Activated CD8-positive, alpha-beta memory T cell treated with anti-CD3 and anti-CD28 coated beads for 36 hours (primary cell): Measurements from ENCODE around the gene ELF2. TPM values are rescaled to one million over a fixed set of nuclear protein-coding genes. Genes with fewer than 3 reads are reported as not detected.
"Not testable (repeated sequence)": the region's sequence is repeated elsewhere in the genome, so short reads cannot be mapped to it uniquely, and the experiment has no call there.

ENCODE experiments used
- CTCF ChIA-PET: fragments of 350-600 bp; sonication (Branson Sonifier 250); formaldehyde crosslinking; loops from one replicate; lab custom pipeline; 2021; ENCODE audit warnings: antibody characterized with exemption; lab: Charles Lee
- POLR2A ChIA-PET: fragments of 350-600 bp; sonication (Branson Sonifier 250); formaldehyde crosslinking; loops from one replicate; lab custom pipeline; 2021; ENCODE audit warnings: antibody characterized with exemption; lab: Charles Lee
- total RNA-seq, 2 experiments: library from RNA; stranded (reverse); gene quantifications; one replicate each; pipeline ENCODE4 v1.2.3, GENCODE V29; 2021

ELF2 gene
- total RNA-seq, 2 experiments from 2014 or later, result 22.8 to 23.9 TPM

DNA sequence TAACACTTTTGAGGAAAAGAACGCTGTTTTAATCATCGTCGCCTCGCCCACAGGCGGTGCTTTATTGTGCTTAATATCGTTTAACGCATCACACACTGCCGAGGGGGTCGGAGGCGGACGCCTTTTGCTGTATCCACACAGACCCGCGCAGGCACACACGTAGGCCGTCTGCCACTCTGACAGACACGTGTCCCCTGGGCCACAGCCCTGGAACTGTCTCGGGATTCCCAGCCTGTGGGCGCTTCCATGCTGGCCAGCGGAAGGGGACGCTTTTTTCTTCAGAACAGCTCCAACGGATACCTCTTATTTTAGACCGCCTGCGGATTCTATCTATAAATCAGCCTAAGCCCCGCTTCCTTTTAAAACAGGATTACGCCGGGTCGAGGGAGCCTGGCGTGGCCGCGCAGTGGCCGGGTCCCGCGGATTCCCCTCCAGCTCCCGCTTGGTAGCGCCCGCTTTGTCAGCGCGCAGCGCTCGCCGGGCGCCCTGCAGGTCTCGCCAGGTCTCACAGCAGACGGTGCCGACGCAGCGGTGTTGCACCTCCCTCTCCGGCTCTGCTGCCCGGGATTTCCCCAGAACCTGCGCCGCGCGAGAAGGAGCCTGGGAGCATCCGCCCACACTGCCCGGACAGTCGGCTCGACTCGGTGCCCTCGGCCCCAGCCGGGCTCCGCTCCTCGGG is 161.6 kb downstream of the ELF2 start, which contains the start of gene NOCT:
Gene NOCT, plus strand, starts transcription at position 513 of the 679 bp plus-strand sequence. CDS start 201 bp downstream, outside the sequence.
- ChIA-PET CTCF (interaction anchor here (1.2 to 5.3 kb wide), 2 partner anchors 16 to 286 kb away, joined by 3 to 30 read pairs; partner anchors contain the start of gene NAA15), POLR2A (interaction anchor here (0.6 to 3.0 kb wide), 6 partner anchors 66 to 541 kb away, joined by 3 to 9 read pairs (median 4); partner anchors contain the start of genes ELF2 and SETD7)

- POLR2A ChIA-PET, result interaction anchor here (0.6 to 3.0 kb wide), 5 partner anchors 68 to 542 kb away, joined by 3 to 9 read pairs (median 3); partner anchors contain the start of genes ELF2 and SETD7
Observed at GRCh38 chr4:139014371-139015268, 162.4 kb downstream of the ELF2 start.

GRCh38 chr4:139011225-139011950 is 165.6 kb downstream of the ELF2 start:
- CTCF ChIA-PET, result no interaction called here
- POLR2A ChIA-PET, result no interaction called here

More at GRCh38 chr4:139014371-139015268, 162.4 kb downstream of the ELF2 start:
- CTCF ChIA-PET, result interaction anchor here (0.9 to 5.3 kb wide), 2 partner anchors 10 to 17 kb away, joined by 3 to 30 read pairs; no protein-coding TSS in a partner anchor

GRCh38 chr4:139009702-139010101 is 167.3 kb downstream of the ELF2 start:
- POLR2A ChIA-PET, result no interaction called here
- CTCF ChIA-PET, result no interaction called here

DNA sequence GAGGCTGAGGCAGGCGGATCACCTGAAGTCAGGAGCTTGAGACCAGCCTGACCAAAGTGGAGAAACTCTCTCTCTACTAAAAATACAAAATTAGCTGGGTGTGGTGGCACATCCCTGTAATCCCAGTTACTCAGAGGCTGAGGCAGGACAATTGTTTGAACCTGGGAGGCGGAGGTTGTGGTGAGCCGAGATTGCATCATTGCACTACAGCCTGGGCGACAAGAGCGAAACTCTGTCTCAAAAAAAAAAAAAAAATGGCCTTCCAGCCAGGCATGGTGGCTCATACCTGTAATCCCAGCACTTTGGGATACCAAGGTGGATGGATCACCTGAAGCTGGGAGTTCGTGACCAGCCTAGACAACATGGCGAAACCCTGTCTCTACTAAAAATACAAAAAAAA is 168.7 kb downstream of the ELF2 start:
- CTCF ChIA-PET, POLR2A ChIA-PET: not testable (repeated sequence)

DNA sequence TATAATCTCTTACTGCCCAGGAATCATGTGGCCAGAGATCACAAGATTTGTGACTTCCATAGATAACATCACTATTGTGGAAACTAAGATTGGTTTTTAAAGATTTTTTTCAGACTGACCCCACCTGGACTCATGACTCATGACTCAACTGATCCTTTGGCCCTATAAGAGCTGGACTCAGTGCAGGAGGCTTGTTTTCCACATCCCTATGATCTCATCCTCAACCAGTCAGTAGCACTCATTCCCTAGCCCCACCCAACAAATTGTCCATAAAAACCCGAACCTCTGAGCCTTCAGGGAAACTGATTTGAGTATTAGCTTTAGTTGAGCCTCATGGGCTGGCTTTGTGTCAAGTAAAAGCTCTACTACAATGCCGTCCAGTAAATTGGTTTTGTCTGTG is 169.4 kb downstream of the ELF2 start:
- POLR2A ChIA-PET, result no interaction called here
- CTCF ChIA-PET, result interaction anchor here (0.7 kb wide), 1 partner anchor 10 kb away, joined by 3 read pairs; no protein-coding TSS in a partner anchor

Other genes starting within 250 kb of the ELF2 start
- gene NOCT, start 161.4 kb downstream of the ELF2 start, total RNA-seq, result 10 to 100 TPM; 22.3 to 22.4 TPM
- gene MGARP, start 103.0 kb upstream of the ELF2 start, total RNA-seq, result under 1 TPM in 1 of 2 experiments, not detected in 1; 0.13 TPM
- gene NAA15, start 124.3 kb upstream of the ELF2 start, total RNA-seq, result 100 to 1,000 TPM; 117 to 128 TPM
- gene NDUFC1, start 125.3 kb upstream of the ELF2 start, total RNA-seq, result 10 to 100 TPM; 52.7 to 53.1 TPM